MCF 10A (cell line): Measurements from ENCODE around the gene C2orf80. TPM values are rescaled to one million over a fixed set of nuclear protein-coding genes. Genes with fewer than 3 reads are reported as not detected.
"Not testable (repeated sequence)": the region's sequence is repeated elsewhere in the genome, so short reads cannot be mapped to it uniquely, and the experiment has no call there.

Experiments
- BruUV-seq: library from RNA; stranded (reverse); fragments of 400-500 nt; replicated peaks from 2 replicates; lab custom pipeline; 2021; lab: Mats Ljungman, UMichigan
- CTCF ChIA-PET: fragments of 300-600 bp; sonication (Branson Sonifier 250); formaldehyde crosslinking; extraction: SDS; loops from one replicate; lab custom pipeline; 2021; ENCODE audit warnings: antibody characterized with exemption, inconsistent platforms; lab: Yijun Ruan, JAX
- POLR2A ChIA-PET: fragments of 300-600, 350-650 bp; sonication (Branson Sonifier 250); formaldehyde crosslinking; extraction: SDS; loops from one replicate; lab custom pipeline; 2020; ENCODE audit warnings: antibody characterized with exemption, inconsistent platforms; lab: Yijun Ruan, JAX
- DNase-seq: peaks from one replicate; pipeline ENCODE4 v3.0.0-alpha.2; 2018; ENCODE audit not compliant: unreplicated experiment
- H3K27ac Mint-ChIP-seq: one replicate; pipeline ENCODE4 v1.8.0; 2022; ENCODE audit warnings: mild to moderate bottlenecking, low read depth, mixed read lengths; ENCODE audit not compliant: unreplicated experiment
- H3K27me3 Mint-ChIP-seq: one replicate; pipeline ENCODE4 v1.8.0; 2022; ENCODE audit warnings: mixed read lengths; ENCODE audit not compliant: insufficient read depth, unreplicated experiment
- H3K36me3 Mint-ChIP-seq: one replicate; pipeline ENCODE4 v1.8.0; 2022; ENCODE audit warnings: mild to moderate bottlenecking, moderate library complexity, mixed read lengths; ENCODE audit not compliant: insufficient read depth, unreplicated experiment
- H3K4me1 Mint-ChIP-seq: one replicate; pipeline ENCODE4 v1.8.0; 2022; ENCODE audit warnings: mixed read lengths; ENCODE audit not compliant: insufficient read depth, unreplicated experiment
- H3K4me3 Mint-ChIP-seq: one replicate; pipeline ENCODE4 v1.8.0; 2022; ENCODE audit warnings: mild to moderate bottlenecking, moderate library complexity, mixed read lengths; ENCODE audit not compliant: unreplicated experiment
- H3K9me3 Mint-ChIP-seq: one replicate; pipeline ENCODE4 v1.8.0; 2022; ENCODE audit warnings: mixed read lengths; ENCODE audit not compliant: unreplicated experiment
- CTCF ChIP-seq: fragments of 200-600 bp; IDR thresholded peaks from one replicate; pipeline ENCODE4 v1.8.0; 2022; ENCODE audit warnings: antibody characterized with exemption, mild to moderate bottlenecking; ENCODE audit not compliant: unreplicated experiment
- intact Hi-C: fragments of 100-400 bp; cut with micrococcal nuclease; formaldehyde crosslinking; loops from 2 replicates; pipeline ENCODE4 v1.14.1; 2022
- total RNA-seq: library from RNA; stranded (reverse); gene quantifications from 2 replicates; pipeline ENCODE4 v1.2.3, GENCODE V29; 2022

C2orf80 gene
- total RNA-seq, 1 experiment from 2014 or later: not detected

GRCh38 chr2:208129744-208130711, 59.8 kb downstream of the C2orf80 start, which contains the start of gene CRYGC:
TSS of gene CRYGC (minus strand) at chr2:208129828. CDS start at chr2:208129792, 36 bp downstream.
- no peak for TF ChIP-seq CTCF
- no peaks in the 10 kb centered on the region for H3K36me3 Mint-ChIP-seq

GRCh38 chr2:208128136-208128535, 61.7 kb downstream of the C2orf80 start:
- Mint-ChIP-seq H3K27me3 (no peaks in the 10 kb centered on the region), H3K9me3 (no peaks in the 10 kb centered on the region), H3K4me1 (peaks cover 16% of the 10 kb centered on the region), H3K4me3 (no peak overlapping the region), H3K27ac (no peak overlapping the region), H3K36me3 (no peaks in the 10 kb centered on the region)
- intact Hi-C loops: no loop called here
- TF ChIP-seq CTCF: no peak
- ChIA-PET CTCF (interaction anchor here (1.4 kb wide), 1 partner anchor 26 kb away, joined by 5 read pairs; no protein-coding TSS in a partner anchor), POLR2A (interaction anchor here (1.1 kb wide), 1 partner anchor 125 kb away, joined by 3 read pairs; no protein-coding TSS in a partner anchor)
- BruUV-seq: no TSS peak
- no peak for DNase-seq

More at GRCh38 chr2:208129744-208130711, 59.8 kb downstream of the C2orf80 start, which contains the start of gene CRYGC:
- H3K4me1 Mint-ChIP-seq: peaks cover 16% of the 10 kb centered on the region
- H3K27me3 Mint-ChIP-seq: no peaks in the 10 kb centered on the region
- peak within 1 kb of the TSS; percentile 22 for H3K27ac Mint-ChIP-seq
- no peak within 1 kb of the TSS for H3K4me3 Mint-ChIP-seq
- DNase-seq: peak; percentile 51
- H3K9me3 Mint-ChIP-seq: no peaks in the 10 kb centered on the region
- POLR2A ChIA-PET: interaction anchor here (0.7 kb wide), 1 partner anchor 1800 kb away, joined by 3 read pairs; no protein-coding TSS in a partner anchor
- intact Hi-C loops: no loop called here
- CTCF ChIA-PET: interaction anchor here (0.8 to 2.1 kb wide), 2 partner anchors 12 to 45 kb away, joined by 5 to 9 read pairs; no protein-coding TSS in a partner anchor
- no TSS peak for BruUV-seq

- no TSS peak for BruUV-seq
- intact Hi-C loops: no loop called here
- no peak for TF ChIP-seq CTCF
- no peak for DNase-seq
- Mint-ChIP-seq H3K36me3 (no peaks in the 10 kb centered on the region), H3K27ac (no peak overlapping the region), H3K4me3 (no peak overlapping the region), H3K4me1 (peaks cover 16% of the 10 kb centered on the region), H3K27me3 (no peaks in the 10 kb centered on the region), H3K9me3 (no peaks in the 10 kb centered on the region)
- ChIA-PET POLR2A (interaction anchor here (1.1 kb wide), 1 partner anchor 126 kb away, joined by 3 read pairs; no protein-coding TSS in a partner anchor), CTCF (interaction anchor here (0.6 to 1.4 kb wide), 2 partner anchors 25 to 27 kb away, joined by 4 to 5 read pairs; no protein-coding TSS in a partner anchor)
Observed at GRCh38 chr2:208127090-208127489, 62.7 kb downstream of the C2orf80 start.

- DNase-seq: no peak
- Mint-ChIP-seq H3K4me3 (no peak overlapping the region), H3K36me3 (no peaks in the 10 kb centered on the region), H3K27me3 (no peaks in the 10 kb centered on the region), H3K27ac (no peak overlapping the region), H3K9me3 (no peaks in the 10 kb centered on the region), H3K4me1 (peaks cover 6% of the 10 kb centered on the region)
- intact Hi-C loops: no loop called here
- TF ChIP-seq CTCF: no peak
- ChIA-PET POLR2A (no interaction called here), CTCF (interaction anchor here (1.1 to 1.6 kb wide), 3 partner anchors 17 to 379 kb away, joined by 3 to 7 read pairs (median 4); no protein-coding TSS in a partner anchor)
- BruUV-seq: no TSS peak
Observed at GRCh38 chr2:208125251-208125650, 64.6 kb downstream of the C2orf80 start.

GRCh38 chr2:208124013-208124715, 65.7 kb downstream of the C2orf80 start, which contains the start of gene CRYGD:
TSS of gene CRYGD (minus strand) at chr2:208124524. CDS start at chr2:208124473, 51 bp downstream.
- CTCF ChIA-PET: interaction anchor here (1.6 kb wide), 1 partner anchor 23 kb away, joined by 7 read pairs; no protein-coding TSS in a partner anchor
- H3K27me3 Mint-ChIP-seq, POLR2A ChIA-PET, H3K4me1 Mint-ChIP-seq, intact Hi-C loops, H3K4me3 Mint-ChIP-seq, H3K9me3 Mint-ChIP-seq, BruUV-seq, H3K27ac Mint-ChIP-seq, H3K36me3 Mint-ChIP-seq, DNase-seq: not testable (repeated sequence)
